DOHH2 (cell line): ENCODE results near the gene ASTL.

ENCODE experiments used
- EZH2phosphoT487 ChIP-seq: fragments of 200-600 bp; sonication (generic); IDR thresholded peaks from 2 replicates; pipeline ENCODE4 v1.6.1; 2017; ENCODE audit warnings: borderline replicate concordance, mild to moderate bottlenecking, antibody characterized with exemption, low read length, moderate library complexity, mixed read lengths
- TF ChIP-seq, protein P1 (sequence below): fragments of 200-600 bp; sonication (generic); IDR thresholded peaks from one replicate; pipeline ENCODE4 v1.5.1; 2014; ENCODE audit warnings: antibody characterized with exemption, mild to moderate bottlenecking, low read depth, low read length; ENCODE audit not compliant: poor library complexity, severe bottlenecking

- TF ChIP-seq, protein P1, sequence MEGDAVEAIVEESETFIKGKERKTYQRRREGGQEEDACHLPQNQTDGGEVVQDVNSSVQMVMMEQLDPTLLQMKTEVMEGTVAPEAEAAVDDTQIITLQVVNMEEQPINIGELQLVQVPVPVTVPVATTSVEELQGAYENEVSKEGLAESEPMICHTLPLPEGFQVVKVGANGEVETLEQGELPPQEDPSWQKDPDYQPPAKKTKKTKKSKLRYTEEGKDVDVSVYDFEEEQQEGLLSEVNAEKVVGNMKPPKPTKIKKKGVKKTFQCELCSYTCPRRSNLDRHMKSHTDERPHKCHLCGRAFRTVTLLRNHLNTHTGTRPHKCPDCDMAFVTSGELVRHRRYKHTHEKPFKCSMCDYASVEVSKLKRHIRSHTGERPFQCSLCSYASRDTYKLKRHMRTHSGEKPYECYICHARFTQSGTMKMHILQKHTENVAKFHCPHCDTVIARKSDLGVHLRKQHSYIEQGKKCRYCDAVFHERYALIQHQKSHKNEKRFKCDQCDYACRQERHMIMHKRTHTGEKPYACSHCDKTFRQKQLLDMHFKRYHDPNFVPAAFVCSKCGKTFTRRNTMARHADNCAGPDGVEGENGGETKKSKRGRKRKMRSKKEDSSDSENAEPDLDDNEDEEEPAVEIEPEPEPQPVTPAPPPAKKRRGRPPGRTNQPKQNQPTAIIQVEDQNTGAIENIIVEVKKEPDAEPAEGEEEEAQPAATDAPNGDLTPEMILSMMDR, result no peak
- TF ChIP-seq EZH2phosphoT487, result no peak
Measured at GRCh38 chr2:96181529-96181928, 43.2 kb upstream of the ASTL start.
